A673 (cell line): ENCODE measurements around the gene MGME1.

Experiments used
- EZH2 ChIP-seq: fragments of 200-600 bp; sonication (generic); IDR thresholded peaks from 2 replicates; pipeline ENCODE4 v1.6.1; 2017; ENCODE audit warnings: borderline replicate concordance, low read depth, mild to moderate bottlenecking, mixed read lengths, antibody characterized with exemption, low read length; ENCODE audit not compliant: poor library complexity, severe bottlenecking
- TF ChIP-seq, protein P1 (sequence below): fragments of 300-800, 200-600 bp; sonication (generic); conservative IDR thresholded peaks from 2 replicates; pipeline ENCODE4 v1.5.1; 2017; ENCODE audit warnings: low read depth, mild to moderate bottlenecking, antibody characterized with exemption, low read length, moderate library complexity, mixed read lengths

DNA sequence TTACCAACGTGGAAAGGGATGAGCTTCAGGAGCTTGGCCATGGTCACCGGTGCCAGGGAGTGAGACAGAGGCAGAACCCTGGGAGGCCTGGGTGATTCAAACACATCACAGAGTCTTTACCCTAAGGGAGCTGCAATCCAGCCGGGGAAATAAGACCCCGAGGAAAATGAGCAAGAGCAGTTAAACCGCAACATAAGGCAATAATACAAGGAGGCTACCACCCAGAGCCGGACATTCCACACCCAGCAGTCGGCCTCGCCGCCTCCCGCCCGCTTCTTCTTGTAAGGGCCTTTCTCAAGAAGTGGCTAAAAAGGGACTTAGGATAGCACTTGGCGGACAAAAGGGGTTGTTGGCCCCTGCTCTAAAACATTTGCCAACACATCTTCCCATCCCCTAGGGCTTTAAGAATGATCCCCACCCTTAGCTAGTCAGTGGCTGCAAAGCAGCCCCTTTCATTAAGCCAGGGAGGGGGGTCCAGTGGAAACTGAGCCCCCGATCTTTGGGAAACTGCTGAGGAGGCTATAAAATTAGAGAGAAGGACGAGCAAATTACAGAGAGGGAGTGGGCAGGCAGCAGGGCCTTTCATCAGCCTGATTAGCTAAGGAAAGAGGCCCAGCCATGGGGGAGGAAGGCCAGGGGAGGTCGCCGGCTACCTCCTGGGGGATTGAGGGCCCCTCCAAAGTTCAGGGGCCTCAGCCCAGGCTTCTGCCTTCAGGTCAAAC, 34.5 kb upstream of the MGME1 start:
- TF ChIP-seq, protein P1, sequence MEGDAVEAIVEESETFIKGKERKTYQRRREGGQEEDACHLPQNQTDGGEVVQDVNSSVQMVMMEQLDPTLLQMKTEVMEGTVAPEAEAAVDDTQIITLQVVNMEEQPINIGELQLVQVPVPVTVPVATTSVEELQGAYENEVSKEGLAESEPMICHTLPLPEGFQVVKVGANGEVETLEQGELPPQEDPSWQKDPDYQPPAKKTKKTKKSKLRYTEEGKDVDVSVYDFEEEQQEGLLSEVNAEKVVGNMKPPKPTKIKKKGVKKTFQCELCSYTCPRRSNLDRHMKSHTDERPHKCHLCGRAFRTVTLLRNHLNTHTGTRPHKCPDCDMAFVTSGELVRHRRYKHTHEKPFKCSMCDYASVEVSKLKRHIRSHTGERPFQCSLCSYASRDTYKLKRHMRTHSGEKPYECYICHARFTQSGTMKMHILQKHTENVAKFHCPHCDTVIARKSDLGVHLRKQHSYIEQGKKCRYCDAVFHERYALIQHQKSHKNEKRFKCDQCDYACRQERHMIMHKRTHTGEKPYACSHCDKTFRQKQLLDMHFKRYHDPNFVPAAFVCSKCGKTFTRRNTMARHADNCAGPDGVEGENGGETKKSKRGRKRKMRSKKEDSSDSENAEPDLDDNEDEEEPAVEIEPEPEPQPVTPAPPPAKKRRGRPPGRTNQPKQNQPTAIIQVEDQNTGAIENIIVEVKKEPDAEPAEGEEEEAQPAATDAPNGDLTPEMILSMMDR = no peak
- no peak for TF ChIP-seq EZH2
